ENCODE results near the gene MIOX. TPM values are rescaled to one million over a fixed set of nuclear protein-coding genes. Genes with fewer than 3 reads are reported as not detected.

The MIOX gene
- total RNA-seq, 1 donor: not detected

GRCh38 chr22:50471197-50471847, 15.3 kb upstream of the MIOX start:
- no peak for DNase-seq (ENCODE audit: insufficient read length, low spot score, missing footprints)
- H3K4me1 ChIP-seq (ENCODE audit: insufficient read depth, low read length): peaks cover 18% of the 10 kb centered on the region
- peaks cover 73% of the 10 kb centered on the region for H3K79me2 ChIP-seq (ENCODE audit: insufficient read depth, low read length)
- no peak overlapping the region for H3K4me2 ChIP-seq (ENCODE audit: insufficient read depth, low read length)
- H3K27ac ChIP-seq (ENCODE audit: low read depth, low read length): no peak overlapping the region
- H3K36me3 ChIP-seq (ENCODE audit: insufficient read depth, low read length): peaks cover 11% of the 10 kb centered on the region
- H2AFZ ChIP-seq (ENCODE audit: low read length): no peak overlapping the region
- H3K4me3 ChIP-seq (ENCODE audit: insufficient read depth, low read length): no peak overlapping the region
- no peaks in the 10 kb centered on the region for H3K27me3 ChIP-seq (ENCODE audit: insufficient read depth, low read length)
- TF ChIP-seq, protein P1, sequence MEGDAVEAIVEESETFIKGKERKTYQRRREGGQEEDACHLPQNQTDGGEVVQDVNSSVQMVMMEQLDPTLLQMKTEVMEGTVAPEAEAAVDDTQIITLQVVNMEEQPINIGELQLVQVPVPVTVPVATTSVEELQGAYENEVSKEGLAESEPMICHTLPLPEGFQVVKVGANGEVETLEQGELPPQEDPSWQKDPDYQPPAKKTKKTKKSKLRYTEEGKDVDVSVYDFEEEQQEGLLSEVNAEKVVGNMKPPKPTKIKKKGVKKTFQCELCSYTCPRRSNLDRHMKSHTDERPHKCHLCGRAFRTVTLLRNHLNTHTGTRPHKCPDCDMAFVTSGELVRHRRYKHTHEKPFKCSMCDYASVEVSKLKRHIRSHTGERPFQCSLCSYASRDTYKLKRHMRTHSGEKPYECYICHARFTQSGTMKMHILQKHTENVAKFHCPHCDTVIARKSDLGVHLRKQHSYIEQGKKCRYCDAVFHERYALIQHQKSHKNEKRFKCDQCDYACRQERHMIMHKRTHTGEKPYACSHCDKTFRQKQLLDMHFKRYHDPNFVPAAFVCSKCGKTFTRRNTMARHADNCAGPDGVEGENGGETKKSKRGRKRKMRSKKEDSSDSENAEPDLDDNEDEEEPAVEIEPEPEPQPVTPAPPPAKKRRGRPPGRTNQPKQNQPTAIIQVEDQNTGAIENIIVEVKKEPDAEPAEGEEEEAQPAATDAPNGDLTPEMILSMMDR (IDR thresholded peaks at IDR 0.05; ENCODE audit: extremely low read depth, low read depth, low read length): no peak
- H4K20me1 ChIP-seq (ENCODE audit: insufficient read depth, low read length): peaks cover 65% of the 10 kb centered on the region
- no peaks in the 10 kb centered on the region for H3K9me3 ChIP-seq (ENCODE audit: low read depth, low read length)

DNA sequence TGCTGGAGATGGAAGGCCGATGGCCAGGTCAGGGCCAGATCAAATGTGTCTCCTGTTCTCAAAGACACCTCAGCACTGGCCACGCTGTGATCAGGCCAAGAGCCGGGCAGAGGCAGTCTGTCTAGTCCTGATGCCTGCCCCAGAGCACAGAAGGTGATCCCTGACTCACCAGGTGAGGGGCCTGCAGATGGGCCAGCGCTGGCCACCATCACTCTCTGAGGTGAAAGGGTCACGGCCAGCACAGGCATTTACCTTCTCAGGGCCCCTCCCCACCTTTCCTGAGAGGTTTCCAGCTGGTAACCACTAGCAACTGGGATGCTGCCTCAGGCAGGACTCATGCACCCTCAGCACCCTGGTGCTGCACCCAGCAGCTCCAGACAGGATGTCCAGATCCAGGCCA, 14.7 kb upstream of the MIOX start:
- Histone ChIP-seq H3K9me3 (ENCODE audit: low read depth, low read length) (no peaks in the 10 kb centered on the region), H3K79me2 (ENCODE audit: insufficient read depth, low read length) (peaks cover 73% of the 10 kb centered on the region), H3K36me3 (ENCODE audit: insufficient read depth, low read length) (peaks cover 4% of the 10 kb centered on the region), H4K20me1 (ENCODE audit: insufficient read depth, low read length) (peaks cover 65% of the 10 kb centered on the region), H3K27me3 (ENCODE audit: insufficient read depth, low read length) (no peaks in the 10 kb centered on the region), H3K4me2 (ENCODE audit: insufficient read depth, low read length) (no peak overlapping the region), H3K4me3 (ENCODE audit: insufficient read depth, low read length) (no peak overlapping the region), H2AFZ (ENCODE audit: low read length) (no peak overlapping the region), H3K4me1 (ENCODE audit: insufficient read depth, low read length) (peaks cover 18% of the 10 kb centered on the region), H3K27ac (ENCODE audit: low read depth, low read length) (no peak overlapping the region)
- DNase-seq (ENCODE audit: insufficient read length, low spot score, missing footprints): no peak
- TF ChIP-seq, protein P1 (IDR thresholded peaks at IDR 0.05; ENCODE audit: extremely low read depth, low read depth, low read length): no peak

DNA sequence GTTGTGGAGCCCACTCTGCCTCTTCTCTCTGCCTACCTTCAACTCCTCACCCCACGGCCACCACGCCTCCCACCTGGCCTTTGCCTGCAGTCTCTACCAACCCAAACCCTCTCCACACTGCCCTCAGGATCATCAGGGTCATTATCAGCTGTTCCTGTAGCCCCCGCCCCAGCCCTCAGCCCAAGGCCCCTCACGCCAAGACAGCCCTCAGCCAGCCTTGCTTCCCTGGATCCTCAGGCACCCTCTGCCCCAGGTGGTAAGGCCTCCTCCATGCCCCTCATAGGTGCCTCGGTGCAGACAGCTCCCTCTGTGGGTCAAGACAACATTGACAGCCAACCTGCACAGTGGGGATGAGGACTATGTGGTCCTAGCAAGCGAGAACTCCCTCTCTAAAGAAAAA, 13.6 kb upstream of the MIOX start:
- Histone ChIP-seq H3K36me3 (ENCODE audit: insufficient read depth, low read length) (no peaks in the 10 kb centered on the region), H3K4me1 (ENCODE audit: insufficient read depth, low read length) (peaks cover 18% of the 10 kb centered on the region), H3K9me3 (ENCODE audit: low read depth, low read length) (no peaks in the 10 kb centered on the region), H3K4me2 (ENCODE audit: insufficient read depth, low read length) (peak overlapping the region; percentile 94), H2AFZ (ENCODE audit: low read length) (no peak overlapping the region), H3K4me3 (ENCODE audit: insufficient read depth, low read length) (no peak overlapping the region), H3K27ac (ENCODE audit: low read depth, low read length) (peak overlapping the region; percentile 63), H4K20me1 (ENCODE audit: insufficient read depth, low read length) (peaks cover 60% of the 10 kb centered on the region), H3K79me2 (ENCODE audit: insufficient read depth, low read length) (peaks cover 65% of the 10 kb centered on the region), H3K27me3 (ENCODE audit: insufficient read depth, low read length) (no peaks in the 10 kb centered on the region)
- no peak for DNase-seq (ENCODE audit: insufficient read length, low spot score, missing footprints)
- TF ChIP-seq, protein P1 (IDR thresholded peaks at IDR 0.05; ENCODE audit: extremely low read depth, low read depth, low read length): peak; percentile 20

GRCh38 chr22:50473855-50474671, 12.6 kb upstream of the MIOX start:
- Histone ChIP-seq H2AFZ (ENCODE audit: low read length) (peak overlapping the region; percentile 47), H3K4me1 (ENCODE audit: insufficient read depth, low read length) (peaks cover 18% of the 10 kb centered on the region), H3K4me2 (ENCODE audit: insufficient read depth, low read length) (peak overlapping the region; percentile 94), H3K9me3 (ENCODE audit: low read depth, low read length) (no peaks in the 10 kb centered on the region), H3K27ac (ENCODE audit: low read depth, low read length) (peak overlapping the region; percentile 63), H3K79me2 (ENCODE audit: insufficient read depth, low read length) (peaks cover 55% of the 10 kb centered on the region), H3K36me3 (ENCODE audit: insufficient read depth, low read length) (no peaks in the 10 kb centered on the region), H4K20me1 (ENCODE audit: insufficient read depth, low read length) (peaks cover 52% of the 10 kb centered on the region), H3K4me3 (ENCODE audit: insufficient read depth, low read length) (peak overlapping the region; percentile 81), H3K27me3 (ENCODE audit: insufficient read depth, low read length) (no peaks in the 10 kb centered on the region)
- peak; percentile 99 for DNase-seq (ENCODE audit: insufficient read length, low spot score, missing footprints)
- TF ChIP-seq, protein P1 (IDR thresholded peaks at IDR 0.05; ENCODE audit: extremely low read depth, low read depth, low read length): no peak
